Endothelial cell (in vitro differentiated cells): ENCODE results near the gene FAM216B. TPM values are rescaled to one million over a fixed set of nuclear protein-coding genes. Genes with fewer than 3 reads are reported as not detected.

Experiments
- DNase-seq: peaks from one replicate; pipeline ENCODE4 v3.0.0; 2021; ENCODE audit warnings: low spot score
- H3K27ac Mint-ChIP-seq: one replicate; pipeline ENCODE4 v1.8.0; 2021; ENCODE audit warnings: mixed read lengths, inconsistent platforms; ENCODE audit not compliant: unreplicated experiment
- H3K27me3 Mint-ChIP-seq: one replicate; pipeline ENCODE4 v1.8.0; 2021; ENCODE audit warnings: mild to moderate bottlenecking, moderate library complexity, mixed read lengths, inconsistent platforms; ENCODE audit not compliant: unreplicated experiment
- H3K36me3 Mint-ChIP-seq: one replicate; pipeline ENCODE4 v1.8.0; 2021; ENCODE audit warnings: mild to moderate bottlenecking, low read depth, mixed read lengths, inconsistent platforms; ENCODE audit not compliant: unreplicated experiment
- H3K4me1 Mint-ChIP-seq: one replicate; pipeline ENCODE4 v1.8.0; 2021; ENCODE audit warnings: mild to moderate bottlenecking, mixed read lengths, inconsistent platforms; ENCODE audit not compliant: unreplicated experiment
- H3K4me3 Mint-ChIP-seq: one replicate; pipeline ENCODE4 v1.8.0; 2021; ENCODE audit warnings: mild to moderate bottlenecking, mixed read lengths, inconsistent platforms; ENCODE audit not compliant: unreplicated experiment
- H3K9me3 Mint-ChIP-seq: one replicate; pipeline ENCODE4 v1.8.0; 2021; ENCODE audit warnings: mixed read lengths, inconsistent platforms; ENCODE audit not compliant: unreplicated experiment
- total RNA-seq: library from RNA; stranded (reverse); fragmentation: NEBNext Ultra II Directional; extraction: Animal tissue kit (Norgen Biotek cat#: 25700); gene quantifications from one replicate; pipeline ENCODE4 v1.2.1, GENCODE V29; 2021; ENCODE audit not compliant: unreplicated experiment
- TF ChIP-seq, protein P1 (sequence below): fragments of 200-600 bp; sonication (generic); IDR thresholded peaks from one replicate; pipeline ENCODE4 v1.5.0; 2021; ENCODE audit warnings: antibody characterized with exemption; ENCODE audit not compliant: unreplicated experiment

FAM216B gene
- total RNA-seq, 1 donor from 2014 or later: not detected

DNA sequence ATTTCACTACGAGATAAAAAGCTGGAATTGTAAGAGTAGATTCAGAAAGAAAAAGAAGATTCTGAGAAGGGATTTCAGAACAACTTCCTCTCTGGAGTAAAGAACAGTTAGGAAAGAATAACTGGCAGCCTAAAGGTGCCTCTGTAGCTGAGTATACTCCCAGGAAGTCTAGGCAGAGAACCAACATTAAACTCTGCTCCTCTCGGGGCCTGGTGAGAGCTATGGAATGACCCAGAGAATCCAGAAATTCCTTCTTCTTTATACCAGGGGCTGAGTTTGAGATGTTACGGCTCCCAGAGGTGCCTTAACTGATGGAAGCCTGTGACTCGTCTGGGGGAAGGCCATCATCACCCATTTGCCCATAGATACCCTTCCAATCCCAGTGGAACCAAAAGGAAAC is 39.1 kb downstream of the FAM216B start:
- H3K36me3 Mint-ChIP-seq: peaks cover 4% of the 10 kb centered on the region
- no peak overlapping the region for H3K27ac Mint-ChIP-seq
- TF ChIP-seq, protein P1, sequence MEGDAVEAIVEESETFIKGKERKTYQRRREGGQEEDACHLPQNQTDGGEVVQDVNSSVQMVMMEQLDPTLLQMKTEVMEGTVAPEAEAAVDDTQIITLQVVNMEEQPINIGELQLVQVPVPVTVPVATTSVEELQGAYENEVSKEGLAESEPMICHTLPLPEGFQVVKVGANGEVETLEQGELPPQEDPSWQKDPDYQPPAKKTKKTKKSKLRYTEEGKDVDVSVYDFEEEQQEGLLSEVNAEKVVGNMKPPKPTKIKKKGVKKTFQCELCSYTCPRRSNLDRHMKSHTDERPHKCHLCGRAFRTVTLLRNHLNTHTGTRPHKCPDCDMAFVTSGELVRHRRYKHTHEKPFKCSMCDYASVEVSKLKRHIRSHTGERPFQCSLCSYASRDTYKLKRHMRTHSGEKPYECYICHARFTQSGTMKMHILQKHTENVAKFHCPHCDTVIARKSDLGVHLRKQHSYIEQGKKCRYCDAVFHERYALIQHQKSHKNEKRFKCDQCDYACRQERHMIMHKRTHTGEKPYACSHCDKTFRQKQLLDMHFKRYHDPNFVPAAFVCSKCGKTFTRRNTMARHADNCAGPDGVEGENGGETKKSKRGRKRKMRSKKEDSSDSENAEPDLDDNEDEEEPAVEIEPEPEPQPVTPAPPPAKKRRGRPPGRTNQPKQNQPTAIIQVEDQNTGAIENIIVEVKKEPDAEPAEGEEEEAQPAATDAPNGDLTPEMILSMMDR: no peak
- H3K9me3 Mint-ChIP-seq: peaks cover 4% of the 10 kb centered on the region
- H3K4me3 Mint-ChIP-seq: no peak overlapping the region
- H3K4me1 Mint-ChIP-seq: no peaks in the 10 kb centered on the region
- no peak for DNase-seq
- H3K27me3 Mint-ChIP-seq: peaks cover 1% of the 10 kb centered on the region

- H3K36me3 Mint-ChIP-seq: peaks cover 4% of the 10 kb centered on the region
- no peak for DNase-seq
- peaks cover 1% of the 10 kb centered on the region for H3K27me3 Mint-ChIP-seq
- TF ChIP-seq, protein P1: no peak
- H3K4me3 Mint-ChIP-seq: no peak overlapping the region
- no peaks in the 10 kb centered on the region for H3K4me1 Mint-ChIP-seq
- H3K9me3 Mint-ChIP-seq: peaks cover 4% of the 10 kb centered on the region
- no peak overlapping the region for H3K27ac Mint-ChIP-seq
Observed at GRCh38 chr13:42821437-42821836, 40.1 kb downstream of the FAM216B start.

DNA sequence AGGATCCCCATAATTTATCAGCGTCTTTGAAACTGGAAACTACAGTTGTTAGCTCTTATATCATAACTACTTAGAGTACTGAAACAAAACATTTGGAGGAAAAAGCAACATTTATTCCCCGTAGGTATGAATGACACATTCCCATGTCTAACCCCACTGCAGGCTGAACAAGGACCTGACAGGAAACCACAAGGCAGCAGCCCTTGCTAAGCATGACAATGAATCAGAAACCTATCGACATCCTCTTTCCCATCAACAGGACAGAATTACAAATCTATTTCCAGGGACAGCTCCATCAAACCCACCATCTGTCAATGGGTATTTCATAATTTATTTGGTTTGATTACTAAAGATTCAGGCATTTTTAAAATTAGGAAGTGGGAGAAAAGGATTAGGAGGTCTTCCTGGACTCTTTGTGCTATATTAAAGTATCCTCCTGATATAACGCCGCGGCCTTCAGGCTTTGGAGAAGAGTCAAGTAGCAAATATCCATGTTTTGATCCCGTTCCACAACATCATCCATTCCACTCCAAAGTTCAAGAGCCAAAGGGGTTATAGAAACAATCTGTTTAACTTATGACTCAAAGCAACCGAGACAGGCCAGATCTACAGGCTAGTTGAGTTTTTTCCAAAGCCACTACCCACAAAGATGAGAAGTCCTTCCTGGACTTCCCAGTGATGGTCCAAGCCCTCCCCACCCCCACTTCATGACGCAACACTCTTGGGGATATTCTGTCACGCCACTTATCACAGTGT is 51.1 kb downstream of the FAM216B start:
- H3K9me3 Mint-ChIP-seq: no peaks in the 10 kb centered on the region
- H3K4me3 Mint-ChIP-seq: no peak overlapping the region
- TF ChIP-seq, protein P1: no peak
- peaks cover 6% of the 10 kb centered on the region for H3K4me1 Mint-ChIP-seq
- no peaks in the 10 kb centered on the region for H3K27me3 Mint-ChIP-seq
- no peak for DNase-seq
- no peak overlapping the region for H3K27ac Mint-ChIP-seq
- H3K36me3 Mint-ChIP-seq: no peaks in the 10 kb centered on the region

- peaks cover 10% of the 10 kb centered on the region for H3K4me1 Mint-ChIP-seq
- TF ChIP-seq, protein P1: no peak
- no peaks in the 10 kb centered on the region for H3K9me3 Mint-ChIP-seq
- DNase-seq: no peak
- no peak overlapping the region for H3K4me3 Mint-ChIP-seq
- H3K36me3 Mint-ChIP-seq: no peaks in the 10 kb centered on the region
- no peaks in the 10 kb centered on the region for H3K27me3 Mint-ChIP-seq
- H3K27ac Mint-ChIP-seq: no peak overlapping the region
Observed at GRCh38 chr13:42834946-42835345, 53.6 kb downstream of the FAM216B start.

GRCh38 chr13:42836930-42837690 is 55.7 kb downstream of the FAM216B start:
- Mint-ChIP-seq H3K4me3 (no peak overlapping the region), H3K9me3 (no peaks in the 10 kb centered on the region), H3K27me3 (no peaks in the 10 kb centered on the region), H3K36me3 (no peaks in the 10 kb centered on the region), H3K27ac (no peak overlapping the region), H3K4me1 (peaks cover 14% of the 10 kb centered on the region)
- no peak for DNase-seq
- TF ChIP-seq, protein P1: no peak
